GM12873 (cell line): Measurements from ENCODE around the gene NEMP1.
A peak's percentile ranks its signal among the peaks of the same experiment; 100 is the strongest.

ENCODE experiments used
- TF ChIP-seq, protein P1 (sequence below): IDR thresholded peaks from 2 replicates; pipeline ENCODE4 v1.5.1; 2012; ENCODE audit warnings: low read depth, mild to moderate bottlenecking, moderate library complexity, low read length, control low read depth; ENCODE audit not compliant: insufficient read depth; ENCODE audit errors: missing control alignments

The NEMP1 gene

DNA sequence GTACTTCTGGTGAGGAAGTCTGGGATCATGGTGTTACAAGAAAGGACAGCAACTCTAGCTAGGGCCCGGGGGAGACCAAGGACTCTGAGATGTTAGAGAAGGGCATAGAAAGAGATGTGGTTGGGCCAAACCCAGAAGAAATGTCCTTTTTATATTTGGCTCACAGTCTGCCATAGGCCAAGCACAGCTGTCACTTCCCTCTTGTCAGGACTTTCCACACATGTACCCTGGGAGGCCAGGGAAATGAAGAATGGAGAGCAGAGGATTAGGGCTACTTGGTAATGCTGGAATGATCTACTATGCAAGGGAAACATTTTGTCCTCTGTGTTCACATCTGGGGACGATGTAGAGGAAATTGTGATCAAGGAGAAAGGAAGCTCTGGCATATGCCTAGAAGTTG, 37.8 kb downstream of the NEMP1 start:
- TF ChIP-seq, protein P1, sequence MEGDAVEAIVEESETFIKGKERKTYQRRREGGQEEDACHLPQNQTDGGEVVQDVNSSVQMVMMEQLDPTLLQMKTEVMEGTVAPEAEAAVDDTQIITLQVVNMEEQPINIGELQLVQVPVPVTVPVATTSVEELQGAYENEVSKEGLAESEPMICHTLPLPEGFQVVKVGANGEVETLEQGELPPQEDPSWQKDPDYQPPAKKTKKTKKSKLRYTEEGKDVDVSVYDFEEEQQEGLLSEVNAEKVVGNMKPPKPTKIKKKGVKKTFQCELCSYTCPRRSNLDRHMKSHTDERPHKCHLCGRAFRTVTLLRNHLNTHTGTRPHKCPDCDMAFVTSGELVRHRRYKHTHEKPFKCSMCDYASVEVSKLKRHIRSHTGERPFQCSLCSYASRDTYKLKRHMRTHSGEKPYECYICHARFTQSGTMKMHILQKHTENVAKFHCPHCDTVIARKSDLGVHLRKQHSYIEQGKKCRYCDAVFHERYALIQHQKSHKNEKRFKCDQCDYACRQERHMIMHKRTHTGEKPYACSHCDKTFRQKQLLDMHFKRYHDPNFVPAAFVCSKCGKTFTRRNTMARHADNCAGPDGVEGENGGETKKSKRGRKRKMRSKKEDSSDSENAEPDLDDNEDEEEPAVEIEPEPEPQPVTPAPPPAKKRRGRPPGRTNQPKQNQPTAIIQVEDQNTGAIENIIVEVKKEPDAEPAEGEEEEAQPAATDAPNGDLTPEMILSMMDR: no peak

DNA sequence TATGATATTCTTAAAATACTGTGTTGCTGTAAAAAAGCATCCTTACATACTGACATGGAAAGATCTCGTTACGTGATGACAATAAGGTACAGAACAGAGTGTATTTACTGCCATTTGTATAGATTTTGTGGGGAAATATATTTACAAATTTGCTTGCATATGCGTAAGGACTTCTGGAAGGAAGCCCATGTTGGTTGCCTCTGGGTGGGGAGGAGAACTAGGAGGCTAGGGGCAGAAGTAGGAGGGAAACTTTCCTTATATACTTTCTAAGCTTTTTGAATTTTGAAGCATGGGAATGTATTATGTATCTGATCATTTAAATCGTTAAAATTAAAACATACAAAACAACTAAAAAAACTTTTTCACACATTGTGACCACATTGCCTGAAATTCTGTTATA, 38.4 kb downstream of the NEMP1 start:
- TF ChIP-seq, protein P1: no peak

DNA sequence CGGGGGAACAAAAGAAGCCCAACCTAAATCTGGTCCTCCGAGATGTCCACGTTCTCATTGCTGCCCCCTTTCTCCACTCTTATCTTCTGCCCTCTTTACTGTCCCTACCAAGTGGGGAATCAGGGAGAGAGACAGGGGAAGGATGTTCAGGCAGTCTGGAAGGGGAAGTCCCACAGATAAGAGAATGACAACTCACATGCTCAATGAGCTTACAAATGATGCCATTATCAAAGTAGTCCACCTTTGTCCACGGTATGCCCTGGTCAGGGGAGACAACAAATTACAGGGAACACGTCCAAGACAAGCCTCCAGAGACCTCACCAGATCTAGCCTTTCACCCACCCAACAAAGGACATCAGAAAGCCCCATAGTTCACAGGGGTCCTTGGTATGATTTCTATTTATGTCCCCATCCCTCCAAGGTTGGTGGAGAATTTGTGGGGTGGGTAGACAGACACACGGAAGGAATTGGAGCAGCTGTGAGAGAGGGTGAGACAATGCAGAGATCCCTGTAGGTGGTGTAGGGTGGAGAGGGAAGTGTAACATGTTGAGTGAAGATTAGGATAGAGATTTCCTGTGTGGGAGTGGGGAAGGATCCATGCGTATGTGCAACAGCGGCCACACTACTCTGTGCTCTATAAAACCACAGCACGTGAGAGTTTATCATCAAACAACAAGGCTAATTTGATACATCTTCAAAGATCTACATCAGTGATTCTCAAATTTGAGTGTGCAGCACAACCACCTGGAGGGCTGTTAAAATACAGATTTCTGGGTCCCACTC, 39.4 kb downstream of the NEMP1 start:
- TF ChIP-seq, protein P1: no peak

DNA sequence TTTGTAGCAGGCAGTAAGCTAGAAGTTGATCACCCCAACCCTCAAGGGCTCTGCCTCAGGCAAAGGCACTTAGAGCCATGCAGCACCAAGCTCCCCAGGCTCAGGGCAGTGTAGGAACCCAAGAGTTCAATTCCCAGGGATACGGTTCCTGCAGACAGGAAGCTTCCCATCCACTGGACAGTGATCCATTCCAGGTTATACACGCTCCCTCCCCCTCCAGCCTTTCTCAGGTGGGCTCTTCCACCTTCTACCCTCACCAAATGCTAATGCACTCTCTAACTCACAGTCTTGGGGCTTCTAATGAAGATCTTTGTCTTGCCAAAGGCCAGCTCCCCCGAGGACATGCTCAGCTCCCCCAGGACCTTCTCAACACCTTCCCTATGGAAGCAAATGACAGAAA, 41.3 kb downstream of the NEMP1 start:
- TF ChIP-seq, protein P1: no peak

- TF ChIP-seq, protein P1: no peak
Observed at GRCh38 chr12:57033431-57033830, 45.2 kb downstream of the NEMP1 start.

DNA sequence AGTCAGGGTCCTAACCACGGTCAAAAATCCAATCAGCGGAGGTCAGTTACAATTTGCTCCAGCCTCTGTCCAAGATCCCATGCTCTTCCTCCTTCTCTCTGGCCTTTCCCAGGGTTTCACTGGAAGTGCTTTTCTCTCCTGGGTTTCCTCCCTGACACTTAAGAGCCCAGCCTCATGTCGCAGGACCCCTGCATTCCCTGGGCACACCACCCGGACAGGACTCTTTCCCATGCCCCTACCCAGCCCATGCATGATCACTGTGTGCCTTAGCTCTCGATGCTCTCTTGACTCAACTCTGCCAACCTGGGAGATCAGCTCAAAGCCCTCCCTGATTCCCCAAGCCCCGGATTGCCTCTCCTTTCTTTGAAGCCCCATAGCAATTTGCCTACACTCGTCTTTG, 46.8 kb downstream of the NEMP1 start:
- TF ChIP-seq, protein P1: no peak

- TF ChIP-seq, protein P1: peak; percentile 41
Observed at GRCh38 chr12:57031138-57031725, 47.4 kb downstream of the NEMP1 start.
